ENCODE data around the gene SLC39A5. TPM values are rescaled to one million over a fixed set of nuclear protein-coding genes. Genes with fewer than 3 reads are reported as not detected.

SLC39A5 gene
- total RNA-seq, 1 experiment from 2014 or later: not detected

DNA sequence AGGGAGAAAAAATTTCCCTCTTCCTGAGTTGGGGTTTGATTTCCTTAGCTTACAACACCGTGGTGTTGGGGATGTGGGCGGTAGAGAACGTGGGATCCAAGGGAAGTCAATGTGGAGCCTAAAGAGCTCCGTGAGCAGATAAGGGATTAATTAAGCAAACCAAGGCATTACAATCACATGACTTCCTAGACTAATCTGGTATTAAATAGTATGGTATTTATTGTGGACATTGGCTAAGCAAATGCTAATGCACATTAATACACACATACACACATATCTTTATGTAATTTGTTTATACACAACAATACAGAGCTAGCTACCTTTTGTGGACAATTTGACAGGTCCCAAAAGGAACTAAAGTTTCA, 7.3 kb upstream of the SLC39A5 start:
- Histone ChIP-seq H3K9ac (ENCODE audit: extremely low read depth, insufficient read length, low read length) (peak overlapping the region; percentile 81), H2BK20ac (ENCODE audit: low read depth, low read length, poor library complexity, severe bottlenecking) (no peak overlapping the region), H3K79me1 (ENCODE audit: insufficient read depth, low read depth, low read length, poor library complexity, severe bottlenecking) (no peaks in the 10 kb centered on the region), H3K18ac (ENCODE audit: insufficient read length, low read depth, low read length) (no peak overlapping the region), H3K27me3 (ENCODE audit: insufficient read depth, low read length) (no peaks in the 10 kb centered on the region), H3K14ac (ENCODE audit: insufficient read depth, low read length) (peak overlapping the region; percentile 79; the same call in 1 of the 2 replicates), H2BK120ac (ENCODE audit: low read depth, low read length, poor library complexity, severe bottlenecking) (no peak overlapping the region), H3T11ph (ENCODE audit: low read length) (no peak overlapping the region), H2BK15ac (ENCODE audit: low read depth, low read length) (no peak overlapping the region), H3K23ac (ENCODE audit: insufficient read length, low read depth, low read length) (no peak overlapping the region), H3K4me1 (ENCODE audit: insufficient read depth, low read length) (peaks cover 2% of the 10 kb centered on the region; the same call in 1 of the 2 replicates), H2AFZ (ENCODE audit: low read length) (no peak overlapping the region), H3K56ac (ENCODE audit: insufficient read length, low read depth, low read length) (no peak overlapping the region), H2AK5ac (ENCODE audit: insufficient read length, low read length) (no peak overlapping the region), H4K91ac (ENCODE audit: insufficient read length, low read depth, low read length) (no peak overlapping the region), H3K23me2 (ENCODE audit: insufficient read length, low read depth, low read length, poor library complexity, severe bottlenecking) (peaks cover 26% of the 10 kb centered on the region), H3K4ac (ENCODE audit: low read depth, low read length) (no peak overlapping the region), H4K5ac (ENCODE audit: insufficient read length, low read depth, low read length) (no peak overlapping the region), H3K27ac (ENCODE audit: insufficient read length, low read depth, low read length) (peak overlapping the region; percentile 79), H4K8ac (replicated peaks; ENCODE audit: insufficient read length, low read depth, low read length) (no peak overlapping the region), H2BK12ac (ENCODE audit: insufficient read length, low read depth, low read length) (no peak overlapping the region), H3K9me3 (ENCODE audit: control insufficient read depth, low read depth, low read length) (no peaks in the 10 kb centered on the region), H4K20me1 (ENCODE audit: control insufficient read depth, insufficient read depth, insufficient read length) (peaks cover 3% of the 10 kb centered on the region), H2BK5ac (ENCODE audit: insufficient read length, low read length) (peak overlapping the region; percentile 55), H3K79me2 (ENCODE audit: insufficient read depth, low read length) (no peaks in the 10 kb centered on the region; the same call in 1 of the 2 replicates), H3K4me2 (ENCODE audit: insufficient read depth, insufficient read length, low read length) (peak overlapping the region; percentile 69)
- no CpG with 5 or more reads among the region's 4 CpGs for WGBS (ENCODE audit: extremely low coverage, insufficient read length, low lambda C conversion rate)
- H3K36me3 Mint-ChIP-seq (ENCODE audit: insufficient read depth in 1 of 3, low read depth in 3 of 3): peaks cover 8 to 17% (median 13%) of the 10 kb centered on the region in 3 experiments; a peak in 6 of 7 replicates
- no peaks in the 10 kb centered on the region; a peak in 2 of 5 replicates for H3K9me3 Mint-ChIP-seq
- TF ChIP-seq, protein P1, sequence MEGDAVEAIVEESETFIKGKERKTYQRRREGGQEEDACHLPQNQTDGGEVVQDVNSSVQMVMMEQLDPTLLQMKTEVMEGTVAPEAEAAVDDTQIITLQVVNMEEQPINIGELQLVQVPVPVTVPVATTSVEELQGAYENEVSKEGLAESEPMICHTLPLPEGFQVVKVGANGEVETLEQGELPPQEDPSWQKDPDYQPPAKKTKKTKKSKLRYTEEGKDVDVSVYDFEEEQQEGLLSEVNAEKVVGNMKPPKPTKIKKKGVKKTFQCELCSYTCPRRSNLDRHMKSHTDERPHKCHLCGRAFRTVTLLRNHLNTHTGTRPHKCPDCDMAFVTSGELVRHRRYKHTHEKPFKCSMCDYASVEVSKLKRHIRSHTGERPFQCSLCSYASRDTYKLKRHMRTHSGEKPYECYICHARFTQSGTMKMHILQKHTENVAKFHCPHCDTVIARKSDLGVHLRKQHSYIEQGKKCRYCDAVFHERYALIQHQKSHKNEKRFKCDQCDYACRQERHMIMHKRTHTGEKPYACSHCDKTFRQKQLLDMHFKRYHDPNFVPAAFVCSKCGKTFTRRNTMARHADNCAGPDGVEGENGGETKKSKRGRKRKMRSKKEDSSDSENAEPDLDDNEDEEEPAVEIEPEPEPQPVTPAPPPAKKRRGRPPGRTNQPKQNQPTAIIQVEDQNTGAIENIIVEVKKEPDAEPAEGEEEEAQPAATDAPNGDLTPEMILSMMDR (conservative IDR thresholded peaks at IDR 0.05): no peak
- no peaks in the 10 kb centered on the region for H3K27me3 Mint-ChIP-seq (ENCODE audit: low read depth)
- peak overlapping the region; percentile 98 to 99 for H3K4me3 Mint-ChIP-seq
- no peak for DNase-seq
- H3K27ac Mint-ChIP-seq: peak overlapping the region; percentile 98
- peaks cover 32 to 39% of the 10 kb centered on the region in 2 experiments for H3K4me1 Mint-ChIP-seq

Data from H9 (cell line).